RCC 7860 (cell line): Measurements from ENCODE around the gene TMEM19.

ENCODE experiments used
- DNase-seq: peaks from one replicate; pipeline ENCODE4 v3.0.0-alpha.2; 2015; ENCODE audit warnings: low spot score
- FAIRE-seq: peaks from 2 replicates; lab custom pipeline; 2012; peaks lifted over from hg19 to GRCh38; lab: Jason Lieb, UNC

Gene TMEM19

DNA sequence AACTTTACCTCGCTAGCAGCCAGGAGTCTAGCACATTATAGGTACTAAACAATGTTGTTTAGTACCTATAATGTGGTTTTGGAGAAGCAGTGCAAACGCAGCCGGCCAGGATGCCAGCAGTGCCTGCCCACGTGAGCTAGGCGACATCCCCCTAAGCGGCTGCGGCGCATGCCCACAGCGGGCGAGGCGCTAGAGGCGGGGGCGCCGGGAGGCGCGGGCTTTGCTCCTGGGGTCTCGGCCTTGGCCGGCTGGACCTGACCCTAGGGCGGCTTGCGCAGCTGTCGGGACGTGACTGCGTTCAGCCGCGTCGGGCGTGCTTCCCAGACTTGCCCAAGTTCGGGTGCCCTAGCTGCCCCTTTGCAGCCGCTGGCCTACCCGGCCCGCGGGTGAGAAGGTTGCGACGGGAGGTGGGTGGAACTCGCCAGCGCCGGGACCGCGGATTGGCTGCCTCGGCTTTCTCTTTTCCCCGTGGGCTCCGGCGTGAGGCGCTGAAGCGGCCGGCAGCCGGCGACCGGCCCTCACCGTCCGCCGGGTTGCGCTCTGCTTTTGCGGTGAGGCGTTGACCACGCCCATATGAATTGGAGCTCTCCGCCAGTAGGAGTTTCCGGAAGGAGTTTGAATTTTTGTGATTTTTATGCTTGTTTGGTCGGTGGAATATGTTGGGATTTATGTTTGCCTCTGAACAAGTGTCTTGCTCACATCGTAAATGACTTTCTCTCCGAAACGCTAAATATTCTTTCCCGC, at the start of gene TMEM19:
TSS of gene TMEM19 (plus strand) at position 169 of the 744 bp plus-strand sequence. CDS start 599 bp downstream, outside the sequence.
- peak; percentile 76 for FAIRE-seq
- peak; percentile 79 for DNase-seq

DNA sequence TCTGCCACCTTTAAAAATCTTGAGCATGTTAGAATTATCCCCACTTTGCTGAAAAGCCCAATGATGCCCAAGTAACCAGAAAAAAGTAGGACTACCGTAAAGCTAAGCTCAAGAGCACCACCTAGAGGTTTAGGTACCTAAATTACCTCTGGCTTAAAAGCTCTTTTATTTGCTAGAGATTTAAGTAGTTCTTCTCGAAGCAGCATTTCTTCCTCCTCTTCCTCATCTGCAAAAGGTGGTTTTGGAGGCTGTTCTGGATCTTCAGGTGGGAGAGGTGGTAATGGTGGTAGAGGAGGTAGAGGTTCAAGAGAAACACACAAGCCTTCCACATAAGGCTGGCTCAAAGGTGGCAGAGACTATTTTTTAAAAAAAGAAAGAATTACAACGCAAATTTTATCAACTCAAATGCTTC, 49.2 kb upstream of the TMEM19 start:
- DNase-seq (peak; percentile 39), FAIRE-seq (no peak)

DNA sequence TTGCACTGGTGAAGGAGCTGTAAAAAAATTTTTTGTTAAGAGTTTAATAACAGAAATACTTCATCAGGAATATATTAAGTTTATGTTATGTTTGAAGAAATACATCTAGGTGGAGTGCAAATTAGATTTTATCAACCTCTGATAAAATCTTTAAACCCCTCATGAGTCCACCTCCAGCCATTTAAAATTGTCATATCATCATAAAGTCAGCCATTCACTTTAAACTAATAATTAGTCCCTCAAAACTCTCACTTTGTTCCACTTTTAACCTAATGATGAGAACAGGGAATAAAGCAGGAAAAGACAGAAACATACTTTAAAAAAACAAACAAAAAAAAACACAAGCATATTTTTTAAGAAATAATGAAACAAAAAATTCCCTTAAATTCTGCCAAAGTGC, 47.4 kb upstream of the TMEM19 start:
- DNase-seq, result no peak
- FAIRE-seq, result no peak

DNA sequence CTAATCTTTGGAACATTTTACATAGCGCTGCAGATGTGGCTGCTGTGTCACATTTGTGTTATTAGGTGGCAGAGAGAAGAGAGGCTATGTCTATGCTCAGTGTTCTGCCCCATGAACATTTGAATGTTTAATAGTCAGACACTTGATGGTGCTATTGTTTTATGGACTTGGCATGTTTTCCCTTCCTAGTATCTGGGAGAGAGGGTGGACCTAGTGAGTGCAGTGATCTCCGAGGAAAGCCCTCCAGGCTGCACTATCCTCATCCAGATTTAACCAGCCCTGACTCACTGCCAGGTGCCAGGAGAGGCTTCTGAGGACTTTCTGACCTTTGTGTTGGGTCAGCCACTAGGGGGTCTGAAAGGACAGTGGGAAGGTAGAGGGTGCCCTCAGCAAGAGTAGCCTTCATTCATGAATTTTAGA, 46.5 kb upstream of the TMEM19 start:
- no peak for DNase-seq
- FAIRE-seq, result no peak

DNA sequence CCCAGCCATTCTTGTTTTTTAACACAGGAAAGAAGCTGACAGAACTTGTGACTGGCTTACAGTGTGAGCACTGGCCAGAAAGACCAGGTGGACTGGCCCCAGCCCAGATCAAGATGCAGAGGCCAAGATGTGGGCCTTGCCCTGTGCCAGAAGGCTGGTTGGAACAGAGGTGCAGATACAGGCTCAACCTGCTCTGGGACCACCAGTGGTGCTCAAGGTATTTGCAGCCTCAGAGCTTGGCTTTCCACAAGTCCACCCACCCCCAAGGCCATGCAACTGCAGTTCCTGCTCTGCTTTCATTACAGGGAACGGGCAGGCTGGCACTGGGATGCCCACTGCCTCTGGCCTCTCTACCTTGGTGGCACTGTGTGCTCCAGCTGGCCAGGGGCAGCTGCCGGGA, 45.6 kb upstream of the TMEM19 start:
- FAIRE-seq (no peak), DNase-seq (no peak)

DNA sequence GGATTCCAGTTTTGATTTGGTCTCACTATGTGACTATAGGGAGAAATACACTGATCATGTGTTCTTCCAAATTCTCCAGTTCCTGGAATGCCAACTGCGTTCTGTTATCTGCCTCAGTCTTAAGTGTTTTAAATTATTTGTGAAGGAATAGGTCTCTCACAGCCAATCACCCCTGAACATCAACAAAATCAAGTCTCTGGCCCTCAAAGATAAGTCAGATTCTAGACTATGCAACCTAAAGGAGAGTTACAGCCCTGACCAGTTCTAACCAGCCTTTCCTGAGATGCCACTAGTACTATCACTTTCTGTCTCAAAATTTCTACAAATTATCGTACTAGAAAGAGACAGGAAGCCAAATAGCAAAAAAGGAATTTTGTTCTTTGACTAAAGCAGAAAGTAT, 44.5 kb upstream of the TMEM19 start:
- FAIRE-seq, result no peak
- no peak for DNase-seq

DNA sequence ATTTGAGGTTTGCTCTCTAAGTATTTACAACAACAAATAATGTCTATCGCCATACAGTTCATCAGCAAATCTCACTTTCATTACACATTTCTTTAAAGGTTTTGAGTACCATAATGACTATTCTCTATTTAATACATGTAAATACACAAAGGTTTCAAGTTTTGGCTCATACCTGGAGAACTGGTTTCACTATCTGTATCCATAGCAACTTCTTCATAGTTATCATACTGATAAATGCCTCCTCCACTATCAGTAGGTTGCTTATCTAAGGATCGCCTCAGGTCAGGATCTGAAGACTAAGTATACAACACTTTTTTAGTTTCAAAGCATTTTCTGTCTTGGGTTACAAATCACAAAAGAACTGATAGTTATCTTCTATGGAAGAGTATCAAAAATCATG, 43.6 kb upstream of the TMEM19 start:
- FAIRE-seq (no peak), DNase-seq (no peak)

DNA sequence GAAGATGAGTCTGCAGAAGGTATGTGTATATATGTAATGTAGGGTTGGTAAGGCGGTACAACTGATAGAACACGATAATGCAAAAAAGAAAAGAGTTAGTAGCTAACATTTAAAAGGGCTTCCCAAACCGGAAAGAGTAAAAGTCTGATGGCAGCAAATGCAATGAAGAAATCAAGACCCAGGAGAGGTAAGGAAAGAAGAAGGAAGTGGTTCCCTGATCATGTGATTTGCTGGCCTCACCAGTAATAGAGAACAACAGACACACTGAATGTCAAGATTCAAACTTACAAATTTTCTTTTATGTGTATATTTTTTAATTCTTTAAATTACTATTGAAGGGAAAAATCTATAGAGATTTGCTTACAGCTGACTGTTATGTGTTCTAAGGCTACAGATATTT, 40.6 kb upstream of the TMEM19 start:
- FAIRE-seq (no peak), DNase-seq (no peak)

DNA sequence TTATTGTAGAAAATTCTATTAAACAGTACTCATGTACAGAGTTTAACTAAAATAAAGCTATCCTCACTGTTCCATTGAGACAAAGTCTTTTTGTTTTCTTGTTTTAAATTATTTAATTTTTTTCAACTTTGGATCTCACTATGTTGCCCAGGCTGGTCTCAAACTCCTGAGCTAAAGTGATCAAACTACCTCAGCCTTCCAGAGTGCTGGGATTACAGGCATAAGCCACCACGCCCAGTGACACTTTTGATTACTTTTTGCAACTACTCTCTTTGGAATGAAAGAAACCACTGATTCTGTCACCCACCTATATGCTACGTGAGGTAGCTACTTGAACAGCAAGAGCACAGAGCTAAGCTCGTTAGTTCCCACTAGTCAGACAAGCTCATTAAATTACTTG, 39.4 kb upstream of the TMEM19 start:
- FAIRE-seq (no peak), DNase-seq (no peak)

DNA sequence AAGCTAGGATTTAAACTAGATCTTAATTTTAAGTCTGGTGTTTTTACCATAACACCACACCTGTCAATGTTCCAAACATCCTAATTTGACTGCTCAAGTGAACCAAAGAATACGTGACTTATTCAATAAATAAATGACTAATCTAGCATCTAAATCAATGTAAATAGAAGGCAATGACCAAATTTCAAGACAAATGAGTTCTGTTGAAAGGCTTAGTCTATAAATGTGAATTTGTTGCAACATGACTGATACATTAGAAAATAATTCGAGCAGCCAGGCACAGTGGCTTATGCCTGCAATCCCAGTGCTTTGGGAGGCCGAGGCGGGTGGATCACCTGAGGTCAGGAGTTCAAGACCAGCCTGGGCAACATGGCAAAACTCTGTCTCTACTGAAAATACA, 37.3 kb upstream of the TMEM19 start:
- DNase-seq, result no peak
- no peak for FAIRE-seq

DNA sequence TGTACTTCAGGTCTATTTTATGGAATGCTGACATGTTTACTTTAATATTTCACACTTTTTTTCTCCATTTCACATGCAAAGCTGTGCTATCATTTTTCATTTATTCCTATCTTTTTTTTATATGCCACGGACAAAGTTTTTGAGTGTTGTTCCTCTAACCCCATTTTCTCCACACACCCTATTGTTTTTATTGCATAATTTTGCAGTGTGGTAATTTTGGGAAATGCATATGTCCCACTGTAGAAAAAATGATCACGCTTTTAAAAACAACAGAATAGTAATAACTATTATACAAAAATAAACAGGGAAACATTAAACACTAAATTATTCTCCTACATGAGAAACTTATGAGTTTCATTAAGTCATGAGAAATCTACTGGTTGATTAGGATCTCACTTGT, 36.5 kb upstream of the TMEM19 start:
- FAIRE-seq, result no peak
- DNase-seq, result no peak

DNA sequence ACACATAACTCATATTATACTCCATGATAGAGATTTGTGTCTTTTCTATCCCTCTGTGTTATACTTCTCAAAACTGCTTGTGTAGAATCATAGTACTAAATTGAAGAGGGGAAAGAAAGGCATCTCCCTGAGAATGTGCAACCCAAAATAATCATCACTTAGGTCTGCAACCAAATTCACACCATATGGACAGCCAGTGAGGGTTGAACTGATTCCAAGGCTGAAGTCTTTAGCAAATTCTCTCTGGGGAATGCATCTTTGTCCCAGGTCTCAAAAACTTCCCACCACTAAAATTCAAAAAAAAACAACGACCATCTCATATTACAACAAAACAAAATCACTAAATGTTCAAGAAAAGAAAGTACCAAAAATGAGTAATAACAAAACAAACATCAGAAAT, 33.2 kb upstream of the TMEM19 start:
- FAIRE-seq (no peak), DNase-seq (no peak)

DNA sequence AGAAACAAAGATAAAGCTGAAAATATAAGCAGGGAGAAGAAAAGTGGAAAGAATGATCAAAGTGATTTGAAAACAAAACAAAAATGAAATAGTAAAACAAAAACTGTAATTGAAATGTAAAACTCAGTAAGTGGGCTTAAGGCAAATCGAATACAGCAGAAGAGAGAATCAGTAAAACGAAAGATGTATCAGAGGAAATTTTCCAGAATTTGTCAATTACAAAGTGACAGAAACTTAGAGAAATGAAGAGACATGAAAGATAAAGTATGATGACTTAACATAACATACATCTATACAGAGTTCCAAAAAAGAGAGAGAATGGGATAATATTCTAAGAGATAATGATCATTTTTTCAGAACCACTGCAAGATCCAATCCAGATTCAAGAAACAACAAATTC, 32.7 kb upstream of the TMEM19 start:
- FAIRE-seq (no peak), DNase-seq (no peak)

DNA sequence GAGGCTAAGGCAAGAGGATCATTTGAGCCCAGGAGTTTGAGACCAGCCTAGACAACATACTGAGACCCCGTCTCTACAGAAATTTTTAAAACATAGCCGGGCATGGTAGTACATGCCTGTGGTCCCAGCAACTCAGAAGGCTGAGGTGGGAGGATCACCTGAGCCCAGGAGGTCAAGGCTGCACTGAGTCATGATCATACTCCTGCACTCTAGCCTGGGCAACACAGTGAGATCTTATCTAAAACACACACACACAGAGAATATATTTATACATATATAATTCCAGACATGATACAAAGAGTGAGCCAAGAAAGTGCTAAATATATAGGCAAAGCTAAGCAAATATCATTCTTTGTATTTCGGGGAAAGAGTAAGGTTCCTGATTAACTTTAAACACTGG, 31.7 kb upstream of the TMEM19 start:
- FAIRE-seq (no peak), DNase-seq (no peak)

DNA sequence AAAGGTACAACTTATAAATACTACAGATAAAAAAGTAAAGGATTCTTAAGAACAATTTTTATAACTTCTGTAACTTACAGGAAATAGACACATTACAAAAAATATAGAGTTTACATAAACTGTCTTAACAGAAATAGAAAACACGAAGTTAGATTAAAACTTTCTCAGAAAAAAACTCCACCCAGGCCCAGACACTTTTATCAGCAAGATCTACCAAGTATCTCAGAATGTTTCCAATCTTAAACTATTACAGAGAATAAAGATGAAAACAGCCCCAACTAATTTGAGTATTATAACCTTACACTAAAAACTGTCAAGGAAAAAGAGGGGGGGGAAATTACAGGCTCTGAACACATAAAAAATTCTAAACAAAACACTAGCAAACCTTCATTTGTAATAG, 30.4 kb upstream of the TMEM19 start:
- no peak for FAIRE-seq
- no peak for DNase-seq

DNA sequence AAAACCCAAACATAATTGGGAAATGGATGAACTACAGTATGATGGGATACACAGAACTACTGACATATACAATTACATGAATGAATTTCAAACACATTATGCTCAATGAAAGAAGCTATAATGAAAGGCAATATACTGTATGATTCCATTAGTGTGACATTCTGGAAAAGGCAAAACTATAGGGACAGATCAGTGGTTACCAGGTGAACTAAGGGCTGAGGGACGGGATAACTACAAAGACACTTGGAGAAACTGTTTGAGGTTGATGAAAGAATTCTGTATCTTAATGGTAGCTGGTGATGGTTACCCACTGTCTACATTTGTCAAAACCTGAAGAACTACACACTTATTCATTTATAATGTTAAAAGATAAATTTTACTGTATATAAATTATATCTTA, 30.0 kb upstream of the TMEM19 start:
- DNase-seq, result no peak
- no peak for FAIRE-seq

DNA sequence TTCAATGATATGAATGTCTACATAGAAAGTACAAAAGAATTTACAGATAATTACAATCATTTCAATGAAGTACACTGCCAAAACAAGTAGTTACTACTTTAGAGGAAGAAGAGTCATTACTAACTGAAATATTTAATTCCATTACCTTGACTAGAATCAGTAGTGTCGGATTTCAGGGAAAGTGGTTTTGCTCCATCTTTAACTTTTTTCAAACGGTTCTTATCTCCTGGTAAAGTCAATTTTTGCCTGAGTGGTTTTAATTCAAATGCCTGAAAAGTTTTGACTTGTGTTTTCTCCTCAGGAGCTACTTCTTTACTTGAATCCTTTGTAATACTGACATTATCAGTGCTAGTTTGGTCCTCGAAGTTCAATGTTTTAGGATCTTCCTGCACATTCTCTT, 29.1 kb upstream of the TMEM19 start:
- FAIRE-seq, result no peak
- no peak for DNase-seq

DNA sequence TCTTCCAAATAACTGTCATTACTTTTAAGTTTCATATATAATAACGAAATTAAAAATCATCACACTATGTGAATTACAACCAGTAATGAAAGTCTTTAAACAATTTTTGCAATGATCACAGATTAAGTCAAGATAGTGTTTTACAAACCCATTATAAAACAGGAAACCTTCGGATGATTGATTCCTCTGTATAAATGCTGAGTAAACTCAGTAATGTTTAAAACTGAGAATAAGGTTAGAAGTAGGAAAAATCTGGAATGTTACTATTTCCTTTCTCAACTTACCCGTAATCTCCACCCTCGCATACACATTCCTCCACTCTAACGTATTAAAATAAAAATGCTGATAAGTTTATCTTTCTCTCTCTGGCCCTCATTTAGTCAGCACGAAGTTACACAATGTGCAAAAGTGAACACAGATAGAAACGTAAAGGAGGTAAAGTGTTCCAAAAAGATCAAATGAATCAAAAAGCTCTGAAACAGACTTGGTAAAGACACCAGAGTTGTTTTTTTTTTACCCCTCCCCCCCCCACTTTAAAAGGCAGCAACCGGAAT, 23.8 kb upstream of the TMEM19 start:
- DNase-seq, result no peak
- no peak for FAIRE-seq

DNA sequence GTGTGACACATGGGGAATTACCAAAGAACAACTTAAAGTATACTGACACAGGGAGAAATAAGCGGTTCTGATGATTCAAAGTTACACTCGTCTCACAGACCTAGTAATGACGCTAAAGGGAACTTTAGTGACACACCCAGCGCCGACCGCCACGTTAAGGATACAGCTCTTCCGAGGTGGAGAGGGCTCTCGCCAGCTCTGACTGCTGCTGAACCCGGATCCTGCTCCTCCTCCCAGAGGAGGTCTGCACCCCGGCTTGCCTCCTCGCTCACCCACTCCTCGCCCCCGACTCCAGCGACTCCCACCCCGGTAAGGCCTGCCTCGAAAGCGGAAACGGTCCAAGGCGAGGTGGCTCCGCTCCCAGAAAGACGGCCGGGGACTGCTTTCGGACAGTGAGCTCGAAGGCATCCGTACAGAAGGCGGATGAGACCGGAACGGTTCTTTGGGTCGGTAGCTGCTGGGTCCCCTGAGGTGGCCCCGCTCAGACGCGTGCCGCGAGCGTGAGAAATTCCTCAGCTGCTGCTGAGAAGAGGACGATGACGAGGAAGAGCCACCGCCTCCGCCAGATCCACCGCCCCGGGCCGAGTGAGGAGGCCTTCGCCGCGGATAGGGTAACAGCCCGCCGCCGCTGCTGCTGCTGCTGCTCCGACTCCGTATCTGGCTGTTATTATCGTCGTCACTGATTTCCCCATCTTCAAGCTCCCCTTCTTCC, 22.9 kb upstream of the TMEM19 start:
- FAIRE-seq, result no peak

DNA sequence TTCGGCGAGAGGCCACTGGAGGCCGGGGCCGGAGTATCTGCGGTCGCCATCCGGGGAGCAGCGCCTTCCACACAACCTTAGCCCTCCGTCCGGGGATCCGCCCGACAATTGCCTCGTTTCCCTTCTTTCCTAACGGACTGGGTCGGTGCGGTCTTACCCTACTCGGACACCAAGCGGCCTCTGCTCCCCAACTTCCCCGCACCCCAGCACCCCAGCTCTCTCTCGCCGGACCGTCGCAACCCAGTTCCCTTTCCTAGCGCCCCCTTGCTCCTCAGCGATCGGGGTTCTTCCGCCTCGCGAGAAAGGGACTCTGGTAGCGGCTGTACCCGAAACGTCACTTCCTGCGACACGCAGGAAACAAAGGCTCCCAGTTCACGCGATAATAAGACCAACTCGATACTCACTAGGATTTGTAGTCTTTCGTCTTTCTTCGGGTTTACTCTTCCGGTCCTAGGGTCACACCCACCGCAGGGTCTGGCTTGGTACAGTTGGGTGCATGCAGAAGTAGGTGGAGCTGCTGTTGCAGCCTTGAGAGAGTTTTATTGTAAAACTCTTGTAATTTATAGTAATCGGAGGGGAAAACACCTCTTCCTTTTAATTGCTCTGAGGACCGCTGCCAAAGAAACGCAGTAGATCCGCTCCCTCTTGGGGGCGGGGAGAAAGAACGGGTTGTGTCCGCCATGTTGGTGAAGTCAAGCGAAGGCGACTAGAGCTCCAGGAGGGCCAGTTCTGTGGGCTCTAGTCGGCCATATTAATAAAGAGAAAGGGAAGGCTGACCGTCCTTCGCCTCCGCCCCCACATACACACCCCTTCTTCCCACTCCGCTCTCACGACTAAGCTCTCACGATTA, 22.1 kb upstream of the TMEM19 start, which contains the start of the genes THAP2 and ZFC3H1:
TSS of gene THAP2 (plus strand) at position 741 of the 850 bp plus-strand sequence. CDS start 209 bp downstream, outside the sequence.
TSS of gene ZFC3H1 (minus strand) at position 288 of the 850 bp plus-strand sequence. CDS start at position 50, 238 bp downstream.
- DNase-seq (peak; percentile 99), FAIRE-seq (peak; percentile 88)

More for the DNA sequence above, 22.9 kb upstream of the TMEM19 start:
- DNase-seq, result peak; percentile 49
